Upper lobe of left lung (tissue), 6 donors: ENCODE measurements around the gene PCBP4. TPM values are rescaled to one million over a fixed set of nuclear protein-coding genes. Genes with fewer than 3 reads are reported as not detected.

Experiments used
- ATAC-seq, 2 donors: fragments of 200-7000 bp; cut with Tn5 transposase; one replicate each; pipeline ENCODE4 v1.9.1; 2022; ENCODE audit warnings: mild to moderate bottlenecking in 2 of 2, moderate library complexity in 2 of 2; ENCODE audit not compliant: low FRiP score in 2 of 2
- DNase-seq, 2 donors: peaks; one replicate each; pipeline ENCODE4 v3.0.0-alpha.2; 2019 to 2020
- H3K27ac ChIP-seq, 4 donors: fragments of 200-600 bp; sonication (generic); one replicate each; pipeline ENCODE4 v1.5.1; 2016 to 2019
- H3K27me3 ChIP-seq, 4 donors: fragments of 200-600 bp; sonication (generic); one replicate each; pipeline ENCODE4 v1.5.1; 2017 to 2019
- H3K36me3 ChIP-seq, 4 donors: fragments of 200-600 bp; sonication (generic); one replicate each; pipeline ENCODE4 v1.5.1; 2016 to 2019
- H3K4me1 ChIP-seq, 4 donors: fragments of 200-600 bp; sonication (generic); one replicate each; pipeline ENCODE4 v1.5.1; 2018 to 2019
- H3K4me3 ChIP-seq, 4 donors: fragments of 200-600 bp; sonication (generic); one replicate each; pipeline ENCODE4 v1.5.1; 2017 to 2019; ENCODE audit warnings: mild to moderate bottlenecking in 2 of 4, moderate library complexity in 1 of 4
- H3K9me3 ChIP-seq, 4 donors: fragments of 200-600 bp; sonication (generic); one replicate each; pipeline ENCODE4 v1.5.1; 2018 to 2019
- EP300 ChIP-seq, 4 donors: sonication (generic); formaldehyde crosslinking; IDR thresholded peaks; one replicate each; pipeline ENCODE4 v1.5.1; 2017; ENCODE audit warnings: antibody characterized with exemption in 4 of 4, control low read depth in 2 of 4
- POLR2A ChIP-seq, 4 donors: fragments of 450-650 bp; IDR thresholded peaks; one replicate each; pipeline ENCODE4 v1.5.1; 2016 to 2017; ENCODE audit warnings: antibody characterized with exemption in 4 of 4, mild to moderate bottlenecking in 2 of 4
- POLR2AphosphoS5 ChIP-seq, 2 donors: sonication (generic); formaldehyde crosslinking; IDR thresholded peaks; one replicate each; pipeline ENCODE4 v1.5.1; 2017; ENCODE audit warnings: antibody characterized with exemption in 2 of 2
- WGBS, 2 donors: methylation state at CpG; one replicate each; pipeline ENCODE4 v1.1.5; 2017 to 2018; 5-methylcytosine and 5-hydroxymethylcytosine counted together
- total RNA-seq, 6 donors: library from RNA; depleted of rRNA in 4 of 6; stranded (reverse); fragments of >200 nt in 4 of 6; gene quantifications; one replicate each; pipeline versions ENCODE4 v1.1.0 to v1.2.1, GENCODE V29; 2016 to 2021
- TF ChIP-seq, protein P1 (sequence below), 6 experiments: fragments of 450-650 bp in 4 of 6; fragments of 200-600 bp in 2 of 6; sonication (generic) in 2 of 6; IDR thresholded peaks; one replicate each; pipeline ENCODE4 v1.5.1; 2016 to 2019; ENCODE audit warnings: antibody characterized with exemption in 6 of 6
- donor health status: DM: no; HTN: no; CAD: no; lungs with moderate emphysema.
- donor health status: DM: no; HTN: yes; CAD: no; lungs with severe emphysema.

Gene PCBP4
- total RNA-seq, 6 donors from 2014 or later = 22.7 to 53.4 (median 37.7) TPM

DNA sequence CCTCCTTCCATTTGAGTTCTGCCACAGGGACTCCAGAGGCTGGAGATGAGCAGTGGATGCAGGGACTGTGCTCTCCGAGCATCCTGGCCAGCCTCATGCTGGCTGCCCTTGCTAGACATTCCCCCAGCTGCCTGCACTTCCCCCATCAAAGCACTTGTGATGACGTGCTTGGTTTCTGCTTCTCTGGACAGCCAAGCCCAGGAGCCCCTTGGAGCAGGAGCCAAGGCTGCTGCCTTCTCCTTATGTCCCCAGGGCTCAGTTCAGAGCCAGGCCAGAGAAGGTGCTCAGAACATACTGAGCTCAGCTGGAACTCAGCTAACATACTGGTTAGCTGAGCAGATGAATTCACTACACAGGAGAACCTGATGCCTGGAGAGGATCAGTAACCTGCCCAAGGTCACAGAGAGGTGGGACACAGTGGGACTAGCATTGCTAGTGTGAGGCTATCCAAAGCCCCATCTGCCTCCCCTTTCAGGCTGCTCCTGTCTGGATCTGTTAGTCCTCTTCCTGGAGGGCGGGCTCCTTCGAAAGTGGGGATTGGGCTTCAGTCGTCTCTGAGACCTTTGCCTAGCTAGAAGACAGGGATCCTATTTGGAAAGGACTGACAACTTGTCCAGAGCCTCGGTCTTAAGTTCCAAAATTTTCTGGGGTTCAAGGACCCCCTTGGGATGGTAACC lies 4.3 kb downstream of the PCBP4 start:
- peaks cover 0 to 26% (median 13%) of the 10 kb centered on the region in 4 donors for H3K36me3 ChIP-seq
- 83 to 91% methylated on average over 5 to 6 of the region's 6 CpGs for WGBS, 2 donors
- peaks cover 0 to 4% (median 0%) of the 10 kb centered on the region in 4 donors for H3K27me3 ChIP-seq
- H3K27ac ChIP-seq = no peak overlapping the region
- TF ChIP-seq EP300 (IDR thresholded peaks at IDR 0.05) (no peak), POLR2AphosphoS5 (IDR thresholded peaks at IDR 0.05) (no peak), POLR2A (IDR thresholded peaks at IDR 0.05) (no peak)
- TF ChIP-seq, protein P1, sequence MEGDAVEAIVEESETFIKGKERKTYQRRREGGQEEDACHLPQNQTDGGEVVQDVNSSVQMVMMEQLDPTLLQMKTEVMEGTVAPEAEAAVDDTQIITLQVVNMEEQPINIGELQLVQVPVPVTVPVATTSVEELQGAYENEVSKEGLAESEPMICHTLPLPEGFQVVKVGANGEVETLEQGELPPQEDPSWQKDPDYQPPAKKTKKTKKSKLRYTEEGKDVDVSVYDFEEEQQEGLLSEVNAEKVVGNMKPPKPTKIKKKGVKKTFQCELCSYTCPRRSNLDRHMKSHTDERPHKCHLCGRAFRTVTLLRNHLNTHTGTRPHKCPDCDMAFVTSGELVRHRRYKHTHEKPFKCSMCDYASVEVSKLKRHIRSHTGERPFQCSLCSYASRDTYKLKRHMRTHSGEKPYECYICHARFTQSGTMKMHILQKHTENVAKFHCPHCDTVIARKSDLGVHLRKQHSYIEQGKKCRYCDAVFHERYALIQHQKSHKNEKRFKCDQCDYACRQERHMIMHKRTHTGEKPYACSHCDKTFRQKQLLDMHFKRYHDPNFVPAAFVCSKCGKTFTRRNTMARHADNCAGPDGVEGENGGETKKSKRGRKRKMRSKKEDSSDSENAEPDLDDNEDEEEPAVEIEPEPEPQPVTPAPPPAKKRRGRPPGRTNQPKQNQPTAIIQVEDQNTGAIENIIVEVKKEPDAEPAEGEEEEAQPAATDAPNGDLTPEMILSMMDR (IDR thresholded peaks at IDR 0.05) = no peak
- no peak for ATAC-seq
- H3K4me3 ChIP-seq = no peak overlapping the region
- DNase-seq = no peak
- H3K9me3 ChIP-seq = no peaks in the 10 kb centered on the region
- H3K4me1 ChIP-seq = peaks cover 11 to 26% (median 16%) of the 10 kb centered on the region in 4 donors

DNA sequence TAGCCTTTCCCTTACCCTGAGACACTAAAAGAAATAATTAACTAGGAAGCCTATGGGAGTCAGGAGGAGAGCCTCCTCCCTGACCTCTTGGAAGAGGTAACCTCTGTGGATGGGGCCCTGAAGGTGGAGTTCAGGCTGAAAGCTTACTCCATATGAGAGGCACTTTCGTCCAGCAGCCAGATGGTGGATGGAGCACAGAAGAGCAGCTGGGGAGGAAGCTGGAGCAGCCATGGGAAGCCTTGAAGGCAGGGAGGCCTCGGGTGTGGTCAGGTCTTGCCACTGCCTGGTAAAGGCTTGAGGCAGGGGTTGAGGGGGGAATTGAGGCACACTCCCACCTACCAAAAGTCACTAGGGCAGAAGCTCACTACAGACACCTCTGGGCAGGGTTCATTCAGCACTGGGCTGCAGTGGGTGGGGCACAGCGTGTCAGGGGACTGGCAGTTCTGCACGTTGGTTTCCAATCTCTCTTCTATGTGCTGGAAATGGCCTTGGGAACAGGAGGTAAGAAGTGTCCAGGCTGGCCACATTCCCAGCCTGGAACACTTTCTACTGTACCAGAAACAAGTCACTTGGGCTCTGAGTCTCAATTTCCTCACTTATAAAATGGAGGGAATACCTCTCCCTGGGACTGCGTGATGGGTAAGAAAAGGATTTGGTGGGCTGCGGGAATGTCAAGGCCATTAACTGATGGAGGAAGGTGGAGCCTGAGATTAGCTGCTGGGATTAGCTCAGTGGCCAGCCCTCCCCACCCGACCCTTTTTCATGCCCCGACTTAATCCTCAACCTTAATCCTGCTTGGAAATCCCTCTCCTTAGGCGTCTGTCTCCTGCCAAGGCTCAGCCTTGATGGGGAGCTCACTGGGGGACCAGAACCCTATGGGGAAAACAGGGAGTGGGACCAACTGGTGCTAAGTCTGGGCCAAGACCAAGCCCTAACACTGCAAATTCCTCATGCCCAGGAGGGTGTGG lies 5.4 kb downstream of the PCBP4 start:
- TF ChIP-seq EP300 (IDR thresholded peaks at IDR 0.05) = no peak
- no peak for TF ChIP-seq POLR2A (IDR thresholded peaks at IDR 0.05)
- ATAC-seq (no peak), DNase-seq (no peak)
- Histone ChIP-seq H3K9me3 (no peaks in the 10 kb centered on the region), H3K4me1 (peaks cover 9 to 17% (median 13%) of the 10 kb centered on the region in 4 donors), H3K4me3 (no peak overlapping the region), H3K27me3 (no peaks in the 10 kb centered on the region), H3K27ac (no peak overlapping the region), H3K36me3 (peaks cover 0 to 28% (median 14%) of the 10 kb centered on the region in 4 donors)
- 79 to 80% methylated on average over 8 to 9 of the region's 9 CpGs for WGBS, 2 donors

DNA sequence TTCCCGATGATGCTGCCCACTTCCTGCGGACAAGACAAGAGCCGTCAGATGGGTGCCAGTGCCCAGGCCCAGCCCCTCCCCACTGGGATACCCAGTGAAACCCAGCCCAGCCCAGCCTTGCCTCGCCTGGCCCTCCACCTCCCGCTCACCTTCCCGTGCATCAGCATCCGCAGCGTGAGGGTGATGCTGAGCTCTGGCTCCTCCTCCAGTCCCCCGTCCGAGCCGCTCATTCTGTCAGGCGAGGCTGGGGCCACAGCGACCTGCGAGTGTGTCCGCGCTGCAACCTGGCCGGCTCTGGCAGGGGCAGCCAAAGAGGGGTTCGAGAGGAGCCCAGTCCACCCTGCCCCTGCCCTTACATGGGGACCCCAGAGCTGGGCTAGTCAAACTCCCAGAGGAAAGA lies 6.2 kb downstream of the PCBP4 start:
- 89 to 92% methylated on average over 12 to 18 of the region's 18 CpGs for WGBS, 2 donors
- Histone ChIP-seq H3K27ac (no peak overlapping the region), H3K4me3 (no peak overlapping the region), H3K27me3 (peaks cover 0 to 4% (median 0%) of the 10 kb centered on the region in 4 donors), H3K36me3 (peaks cover 0 to 28% (median 14%) of the 10 kb centered on the region in 4 donors), H3K4me1 (peaks cover 7 to 17% (median 10%) of the 10 kb centered on the region in 4 donors), H3K9me3 (no peaks in the 10 kb centered on the region)
- ATAC-seq = no peak
- TF ChIP-seq POLR2AphosphoS5 (IDR thresholded peaks at IDR 0.05) (no peak), EP300 (IDR thresholded peaks at IDR 0.05) (no peak), POLR2A (IDR thresholded peaks at IDR 0.05) (no peak)
- TF ChIP-seq, protein P1 (IDR thresholded peaks at IDR 0.05) = no peak
- DNase-seq = no peak

DNA sequence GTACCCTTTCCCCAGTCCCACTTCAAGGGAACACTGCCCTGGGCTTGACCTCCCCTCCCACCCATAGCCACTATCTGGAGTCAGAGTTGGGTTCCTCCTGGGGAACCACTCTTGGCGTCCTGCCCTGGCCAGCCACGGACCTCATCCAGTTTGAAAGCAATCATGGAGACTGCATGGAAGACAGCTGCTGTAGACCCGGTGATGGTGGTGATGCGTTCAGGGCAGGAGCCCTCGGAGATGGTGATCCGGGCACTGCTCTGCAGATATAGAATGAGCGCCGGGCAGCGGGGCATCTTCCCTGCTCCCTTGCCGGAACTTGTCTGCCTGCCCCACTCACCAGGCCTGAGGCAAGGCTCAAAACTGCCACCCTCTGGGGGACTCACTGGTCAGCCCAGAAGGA lies 6.9 kb downstream of the PCBP4 start:
- ATAC-seq = no peak
- no peak for DNase-seq
- 93 to 94% methylated on average over 6 to 10 of the region's 10 CpGs for WGBS, 2 donors

More for the DNA sequence above, 6.9 kb downstream of the PCBP4 start:
- Histone ChIP-seq H3K27me3 (peaks cover 0 to 9% (median 0%) of the 10 kb centered on the region in 4 donors), H3K4me3 (no peak overlapping the region), H3K36me3 (peaks cover 0 to 28% (median 14%) of the 10 kb centered on the region in 4 donors), H3K27ac (no peak overlapping the region), H3K9me3 (no peaks in the 10 kb centered on the region), H3K4me1 (peaks cover 6 to 19% (median 10%) of the 10 kb centered on the region in 4 donors)
- TF ChIP-seq POLR2A (IDR thresholded peaks at IDR 0.05) = no peak
- TF ChIP-seq POLR2AphosphoS5 (IDR thresholded peaks at IDR 0.05) = no peak
- TF ChIP-seq, protein P1 (IDR thresholded peaks at IDR 0.05) = no peak
- TF ChIP-seq EP300 (IDR thresholded peaks at IDR 0.05) = no peak
